GM18498 (cell line): ENCODE data around the gene TRIP11.

Experiments
- ATAC-seq: cut with Tn5 transposase; IDR thresholded peaks from one replicate; pipeline ENCODE4 v1.9.1; 2021; ENCODE audit warnings: mild to moderate bottlenecking, moderate library complexity; ENCODE audit not compliant: unreplicated experiment

TRIP11 gene

GRCh38 chr14:92012121-92012748 lies 27.6 kb downstream of the TRIP11 start:
- no peak for ATAC-seq

DNA sequence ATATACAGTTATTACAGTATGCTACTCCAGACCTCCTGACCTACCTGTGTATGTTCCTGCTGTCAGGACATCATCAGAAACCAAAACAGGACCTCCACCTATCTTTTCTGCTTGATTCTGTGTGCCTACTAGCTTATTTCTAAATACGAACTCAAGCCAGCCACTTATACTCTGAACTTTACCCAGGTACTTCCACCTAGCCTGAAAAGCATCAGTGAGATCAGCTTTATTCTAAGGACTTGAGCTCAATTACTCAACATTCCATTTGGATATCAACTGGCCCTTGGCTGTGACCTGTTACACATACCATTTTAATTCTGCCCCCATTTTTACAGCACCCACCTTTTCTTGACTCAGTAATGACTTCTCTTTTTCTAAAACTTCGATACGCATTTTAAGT lies 29.2 kb downstream of the TRIP11 start:
- ATAC-seq = no peak

GRCh38 chr14:92009604-92010003 lies 30.3 kb downstream of the TRIP11 start:
- no peak for ATAC-seq

DNA sequence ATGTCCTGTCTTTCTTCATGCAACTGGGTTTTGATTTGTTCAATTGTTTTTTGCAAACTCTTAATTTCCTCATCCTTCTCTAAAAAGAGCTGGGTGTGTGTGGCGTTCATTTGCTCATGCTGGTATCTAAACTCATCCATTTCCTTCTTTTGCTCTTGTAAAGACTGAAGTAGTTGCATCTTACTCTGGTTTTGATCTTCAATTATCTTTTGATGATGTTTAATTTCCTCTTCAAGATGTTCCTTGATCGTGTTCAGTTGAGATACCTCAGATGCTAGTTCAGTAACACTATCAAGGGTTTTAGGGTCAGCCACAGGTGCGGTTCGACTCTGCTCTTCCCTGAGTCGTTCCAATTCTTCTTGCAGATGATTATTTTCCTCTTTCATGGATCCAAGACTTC lies 34.8 kb downstream of the TRIP11 start:
- ATAC-seq = no peak

DNA sequence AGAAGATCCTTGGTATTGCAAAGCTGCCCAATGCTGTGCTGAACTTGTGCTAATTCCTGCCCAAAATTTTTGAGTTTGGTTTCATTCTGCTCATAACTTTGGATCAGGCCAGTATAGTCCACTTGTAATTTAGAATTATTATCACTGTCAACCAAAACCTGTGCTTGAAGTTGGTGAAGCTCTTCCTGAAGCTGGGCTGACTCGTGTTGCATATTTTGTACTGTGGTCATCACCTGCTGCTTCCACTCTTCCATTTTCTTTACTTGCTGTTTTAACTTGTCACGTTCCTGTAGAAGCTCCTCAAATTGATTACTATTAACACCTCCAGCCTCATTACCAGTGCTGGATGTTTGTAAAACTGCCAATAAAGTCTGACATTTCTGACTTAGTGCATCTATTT lies 35.8 kb downstream of the TRIP11 start:
- no peak for ATAC-seq

GRCh38 chr14:91998667-91999570 lies 40.9 kb downstream of the TRIP11 start:
- no peak for ATAC-seq

- no peak for ATAC-seq
Observed at GRCh38 chr14:91997492-91997891, 42.4 kb downstream of the TRIP11 start.

DNA sequence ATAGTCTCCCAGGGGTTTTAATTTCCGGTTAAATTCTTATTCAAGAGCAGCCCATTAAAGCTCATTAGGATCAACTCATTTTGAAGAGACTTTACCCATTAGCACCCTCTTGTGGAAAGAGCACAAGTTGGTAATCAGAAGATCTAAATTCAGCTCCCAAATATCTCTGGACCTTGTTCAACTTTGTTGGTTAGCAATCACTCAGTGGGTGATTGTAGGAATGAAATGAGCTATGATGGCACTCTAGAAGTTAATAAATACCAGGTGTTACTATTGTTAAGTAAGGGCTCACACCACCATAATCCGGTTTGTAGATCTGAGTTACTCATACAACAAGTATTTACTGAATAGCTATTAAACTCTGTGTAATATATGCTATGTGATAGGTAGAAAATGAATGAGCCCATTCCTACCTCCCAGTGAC lies 42.9 kb downstream of the TRIP11 start:
- no peak for ATAC-seq

- ATAC-seq = no peak
Observed at GRCh38 chr14:91987192-91987591, 52.7 kb downstream of the TRIP11 start.

DNA sequence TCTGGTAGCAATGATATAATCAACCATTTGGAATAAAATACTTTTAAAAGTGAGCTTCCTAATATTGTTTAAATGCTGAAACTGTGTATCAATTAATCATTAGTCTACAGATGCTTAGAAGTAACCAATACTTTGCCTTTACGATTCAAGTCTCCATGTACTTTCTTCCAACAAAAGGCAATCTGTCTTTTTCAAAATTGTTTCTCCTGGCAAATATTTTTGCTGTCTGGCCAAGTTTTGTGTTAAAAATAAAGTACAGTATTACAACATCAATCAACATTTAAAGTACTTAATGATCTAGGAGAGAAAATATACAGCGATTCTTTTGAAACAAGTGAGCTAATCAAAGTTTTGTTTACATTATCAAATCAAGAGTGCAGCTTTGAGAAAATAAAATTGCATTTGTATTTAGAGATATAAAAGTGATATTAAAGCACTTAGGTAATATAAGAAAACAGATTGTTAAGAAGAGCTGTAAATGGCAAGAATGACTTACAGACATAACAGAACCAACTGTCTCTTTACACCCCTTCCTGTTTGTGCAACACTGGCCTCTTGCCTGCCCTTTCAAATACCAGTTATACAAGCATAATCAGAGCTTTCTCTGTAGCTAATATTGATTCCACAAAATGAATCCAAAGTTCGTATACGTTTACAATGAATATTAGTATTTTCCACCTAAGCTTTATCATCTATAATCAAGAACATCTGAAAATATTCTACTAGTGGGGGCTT lies 54.2 kb downstream of the TRIP11 start:
- no peak for ATAC-seq

GRCh38 chr14:91985008-91985407 lies 54.9 kb downstream of the TRIP11 start:
- ATAC-seq = no peak

DNA sequence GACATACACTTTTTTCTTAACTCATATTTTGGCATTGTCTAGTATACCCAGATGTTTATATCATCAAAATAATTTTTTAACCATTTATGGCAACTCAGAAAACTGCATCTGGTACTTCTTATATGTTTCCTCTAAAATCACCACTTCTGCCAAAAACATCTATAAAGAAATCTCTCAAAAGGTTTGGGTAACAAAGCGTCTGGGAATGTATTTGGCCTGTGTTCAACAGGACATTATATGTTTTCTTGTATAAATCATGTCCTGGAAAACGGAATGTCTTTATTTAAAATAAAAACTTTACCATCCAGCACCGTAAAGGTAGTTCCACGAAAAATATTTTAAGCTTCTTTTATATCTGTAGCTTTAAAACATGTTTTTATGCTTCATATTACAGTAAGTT lies 56.3 kb downstream of the TRIP11 start:
- ATAC-seq = no peak

DNA sequence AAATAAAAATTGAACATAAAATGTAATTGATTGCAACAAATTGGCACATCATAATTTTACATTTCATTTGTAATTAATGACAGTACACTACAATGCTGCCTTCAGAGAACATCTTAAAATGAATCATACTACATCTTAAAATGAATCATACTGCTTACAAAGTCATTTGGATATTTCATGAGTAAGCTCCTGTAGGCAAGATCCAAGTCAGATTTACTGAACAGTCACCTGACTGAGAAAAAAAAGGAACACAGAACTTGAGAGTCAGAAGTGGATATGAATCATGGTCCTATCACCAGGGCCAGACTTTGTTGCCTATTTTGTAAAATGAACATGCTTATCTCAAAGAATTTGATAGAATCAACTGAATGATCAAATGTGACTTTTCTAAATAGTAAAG lies 59.7 kb downstream of the TRIP11 start:
- ATAC-seq = no peak

- ATAC-seq = no peak
Observed at GRCh38 chr14:91977884-91978283, 62.0 kb downstream of the TRIP11 start.

- no peak for ATAC-seq
Observed at GRCh38 chr14:91975763-91976162, 64.1 kb downstream of the TRIP11 start.

DNA sequence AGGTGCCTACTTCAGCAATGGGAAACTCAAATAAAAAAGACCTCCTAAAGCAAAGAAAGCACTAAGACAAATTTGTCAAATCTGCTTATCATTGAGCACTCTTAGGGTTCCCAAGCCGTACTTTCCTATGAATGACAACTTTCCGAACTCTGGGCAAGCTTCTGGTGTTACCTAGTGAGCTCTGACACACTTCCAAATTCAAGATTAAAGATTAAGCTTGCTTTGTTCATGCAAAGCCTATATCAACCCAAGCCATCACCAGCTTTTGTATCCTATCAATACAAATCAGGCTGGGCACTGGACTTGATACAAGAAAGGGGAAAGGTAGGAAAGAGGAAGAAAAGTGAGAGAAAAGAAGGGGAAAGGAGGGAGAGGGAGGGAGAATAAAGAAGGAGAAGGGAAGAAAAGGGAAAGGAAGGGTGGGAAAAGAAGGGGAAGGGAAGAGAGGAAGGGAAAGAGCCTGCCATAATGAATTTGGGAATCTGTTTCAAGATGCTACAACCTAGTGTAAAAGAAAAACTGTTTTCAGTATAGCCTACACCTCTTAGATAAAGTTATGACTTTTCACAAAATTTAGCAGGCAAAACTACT lies 68.6 kb downstream of the TRIP11 start:
- no peak for ATAC-seq

GRCh38 chr14:91968280-91968679 lies 71.6 kb downstream of the TRIP11 start:
- ATAC-seq = no peak

DNA sequence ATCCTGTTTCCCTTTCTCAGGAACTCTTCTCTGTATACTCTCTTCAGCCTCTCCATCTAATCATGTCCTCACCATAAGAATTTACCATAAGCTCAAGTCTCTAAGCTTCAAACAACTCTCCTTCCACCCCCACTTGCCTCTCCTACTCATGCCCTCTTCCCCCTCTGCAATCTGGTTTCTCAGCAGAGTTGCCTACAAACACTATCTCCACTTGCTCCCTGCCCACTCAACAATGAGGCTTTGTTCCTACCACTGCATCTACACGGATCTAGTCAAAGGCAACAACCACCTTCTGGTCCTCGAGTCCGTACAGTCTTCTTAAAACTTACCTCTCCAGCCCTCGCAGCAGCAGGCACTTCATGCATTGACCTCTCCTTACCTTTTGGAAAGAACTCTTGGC lies 75.1 kb downstream of the TRIP11 start:
- no peak for ATAC-seq

- ATAC-seq = no peak
Observed at GRCh38 chr14:91964011-91964410, 75.8 kb downstream of the TRIP11 start.

DNA sequence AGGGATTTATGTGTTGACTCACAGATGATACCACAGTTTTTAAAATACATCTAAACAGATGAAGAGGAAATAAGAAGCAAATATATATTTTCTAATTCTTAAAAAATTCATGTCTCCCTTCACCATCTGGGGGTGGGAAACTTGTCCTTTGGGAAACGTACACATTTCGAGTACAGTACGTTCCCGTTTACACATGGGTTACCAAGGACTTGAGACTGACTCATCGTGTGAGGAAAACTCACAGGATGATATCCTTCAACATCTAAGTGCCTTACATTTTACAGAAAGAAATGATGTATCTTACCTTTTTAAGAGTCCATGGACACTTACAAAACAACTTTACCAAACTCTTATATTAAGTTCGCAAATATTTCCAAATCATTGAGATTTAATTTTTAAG lies 76.4 kb downstream of the TRIP11 start:
- ATAC-seq = no peak
